T47D (cell line): Measurements from ENCODE around the gene LAMC2.
"Not testable (repeated sequence)": the region's sequence is repeated elsewhere in the genome, so short reads cannot be mapped to it uniquely, and the experiment has no call there.

ENCODE experiments used
- DNase-seq, 2 experiments: peaks; one replicate each; pipeline versions ENCODE4 v3.0.0 to v3.0.0-alpha.2; 2011 to 2012; ENCODE audit warnings: low read depth in 1 of 2, low spot score in 1 of 2
- JUND ChIP-seq: IDR thresholded peaks from 2 replicates; pipeline ENCODE4 v1.6.1; 2012; ENCODE audit warnings: low read depth
- in situ Hi-C: cut with HindIII; loops from 2 replicates; pipeline ENCODE4 v1.10.0; 2016; ENCODE audit warnings: low sequenced_read_pairs, low pct_unique_long_range_greater_than_20kb

Gene LAMC2

GRCh38 chr1:183270541-183271141, 84.6 kb downstream of the LAMC2 start:
- DNase-seq, result peak in 1 of 2 experiments; percentile 85
- in situ Hi-C loops, result no loop called here
- no peak for TF ChIP-seq JUND

- in situ Hi-C loops, result no loop called here
- no peak for TF ChIP-seq JUND
- no peak for DNase-seq
Observed at GRCh38 chr1:183272390-183272848, 86.4 kb downstream of the LAMC2 start.

DNA sequence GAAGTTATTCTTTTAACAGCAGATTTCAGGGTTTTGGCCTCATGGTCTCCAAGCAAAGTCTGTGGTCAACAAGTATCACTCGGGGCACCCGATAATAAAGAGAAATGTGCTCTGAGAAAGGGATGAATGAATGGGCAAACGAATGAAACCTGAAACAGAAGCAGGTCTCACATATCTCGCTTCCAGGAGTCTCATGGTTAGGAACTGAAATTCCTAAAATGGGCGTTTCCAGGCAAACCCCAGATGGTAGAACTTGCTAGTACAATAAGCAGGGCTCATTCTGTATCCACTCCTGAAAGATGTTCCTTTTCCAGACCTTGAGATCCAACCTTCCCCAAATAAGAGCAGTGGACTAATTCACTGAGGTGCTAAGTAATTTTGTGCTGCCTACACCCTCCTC, 87.2 kb downstream of the LAMC2 start:
- in situ Hi-C loops, result no loop called here
- no peak for TF ChIP-seq JUND
- no peak for DNase-seq

DNA sequence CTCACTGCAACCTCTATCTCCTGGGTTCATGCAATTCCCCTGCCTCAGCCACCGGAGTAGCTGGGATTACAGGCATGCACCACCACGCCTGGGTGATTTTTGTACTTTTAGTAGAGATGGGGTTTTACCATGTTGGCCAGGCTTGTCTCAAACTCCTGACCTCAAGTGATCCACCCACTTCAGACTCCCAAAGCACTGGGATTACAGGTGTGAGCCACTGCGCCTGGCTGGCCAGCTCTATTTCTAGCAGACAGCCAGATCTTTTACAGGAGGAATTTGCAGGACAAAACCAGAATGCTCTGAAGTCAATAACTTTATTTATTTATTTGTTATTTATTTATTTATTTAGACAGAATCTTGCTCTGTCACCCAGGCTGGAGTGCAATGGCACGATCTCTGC, 87.9 kb downstream of the LAMC2 start:
- in situ Hi-C loops, DNase-seq: not testable (repeated sequence)

DNA sequence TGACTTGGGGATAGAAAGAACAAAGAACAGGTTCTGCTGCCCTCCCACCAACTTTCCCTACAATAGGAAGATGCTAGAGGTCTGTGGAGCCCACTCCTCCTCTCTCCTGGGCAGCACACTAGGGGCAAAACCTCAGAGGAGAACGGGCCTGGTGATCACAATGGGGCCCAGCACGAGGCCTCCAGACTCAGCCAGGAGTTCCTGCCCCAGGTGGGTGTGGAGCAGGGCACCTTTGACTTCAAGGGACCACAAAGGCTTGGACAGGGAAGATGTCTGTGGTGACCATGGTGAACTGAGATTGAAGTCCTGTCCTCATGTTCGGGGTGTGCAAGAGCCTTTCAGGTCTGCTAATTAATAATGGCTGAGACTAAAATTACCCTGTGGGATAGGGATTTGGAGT, 88.8 kb downstream of the LAMC2 start:
- no peak for DNase-seq
- no peak for TF ChIP-seq JUND

DNA sequence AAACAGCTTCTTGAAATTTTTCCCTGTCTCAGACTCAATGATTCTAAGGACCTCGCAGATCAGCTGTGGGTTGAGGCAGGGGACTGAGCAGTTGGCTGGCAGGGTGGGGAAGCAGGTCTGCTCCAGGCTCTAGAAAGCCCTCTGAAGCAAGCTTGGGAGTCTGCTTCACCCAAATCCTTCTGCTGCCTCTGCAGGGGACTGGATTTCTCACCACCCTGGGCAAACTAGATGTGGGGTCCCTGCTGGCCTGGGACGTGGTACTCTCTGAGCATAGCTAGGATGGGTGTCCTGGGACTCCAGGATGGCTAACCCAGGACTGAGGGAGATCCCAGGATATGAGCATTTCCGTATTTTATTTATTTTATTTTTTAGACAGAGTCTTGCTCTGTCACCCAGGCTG, 89.3 kb downstream of the LAMC2 start:
- no peak for TF ChIP-seq JUND
- in situ Hi-C loops, result no loop called here
- DNase-seq, result no peak

More for the DNA sequence above, 88.8 kb downstream of the LAMC2 start:
- in situ Hi-C loops, result no loop called here

DNA sequence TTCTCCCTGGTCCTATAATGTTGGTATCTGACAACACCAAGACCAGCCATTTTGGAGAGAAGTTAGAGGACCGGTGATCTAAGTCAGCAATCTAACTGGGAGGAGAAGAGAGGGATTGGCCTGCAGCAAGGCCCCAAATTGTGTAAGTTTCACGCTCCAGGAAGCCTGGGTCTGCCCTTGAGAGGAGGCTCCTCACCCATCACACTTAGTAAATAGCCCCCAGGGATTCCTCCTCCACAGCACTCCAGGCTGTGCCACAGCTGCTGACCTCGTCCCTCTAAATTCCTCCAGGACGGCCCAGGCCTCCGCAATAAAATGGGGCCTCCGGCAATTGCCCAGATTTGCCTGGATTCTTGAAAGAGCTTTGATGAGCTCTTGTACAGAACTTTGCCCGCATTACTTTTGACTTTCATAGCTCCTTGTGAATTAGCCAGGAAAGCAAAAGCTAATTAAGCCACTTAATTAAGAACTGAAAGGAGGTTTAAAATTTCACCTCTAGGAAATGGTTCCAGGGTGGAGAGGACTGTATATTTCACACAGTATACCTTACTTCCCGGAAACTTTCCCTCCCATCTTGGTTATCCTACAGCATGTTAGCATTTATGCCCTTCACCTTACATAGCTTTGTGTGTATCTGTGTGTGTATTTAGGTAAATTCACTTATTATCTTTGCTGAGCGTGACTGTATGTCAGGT, 90.5 kb downstream of the LAMC2 start:
- peak in 1 of 2 experiments; percentile 82 for DNase-seq
- in situ Hi-C loops, result no loop called here
- TF ChIP-seq JUND, result no peak

DNA sequence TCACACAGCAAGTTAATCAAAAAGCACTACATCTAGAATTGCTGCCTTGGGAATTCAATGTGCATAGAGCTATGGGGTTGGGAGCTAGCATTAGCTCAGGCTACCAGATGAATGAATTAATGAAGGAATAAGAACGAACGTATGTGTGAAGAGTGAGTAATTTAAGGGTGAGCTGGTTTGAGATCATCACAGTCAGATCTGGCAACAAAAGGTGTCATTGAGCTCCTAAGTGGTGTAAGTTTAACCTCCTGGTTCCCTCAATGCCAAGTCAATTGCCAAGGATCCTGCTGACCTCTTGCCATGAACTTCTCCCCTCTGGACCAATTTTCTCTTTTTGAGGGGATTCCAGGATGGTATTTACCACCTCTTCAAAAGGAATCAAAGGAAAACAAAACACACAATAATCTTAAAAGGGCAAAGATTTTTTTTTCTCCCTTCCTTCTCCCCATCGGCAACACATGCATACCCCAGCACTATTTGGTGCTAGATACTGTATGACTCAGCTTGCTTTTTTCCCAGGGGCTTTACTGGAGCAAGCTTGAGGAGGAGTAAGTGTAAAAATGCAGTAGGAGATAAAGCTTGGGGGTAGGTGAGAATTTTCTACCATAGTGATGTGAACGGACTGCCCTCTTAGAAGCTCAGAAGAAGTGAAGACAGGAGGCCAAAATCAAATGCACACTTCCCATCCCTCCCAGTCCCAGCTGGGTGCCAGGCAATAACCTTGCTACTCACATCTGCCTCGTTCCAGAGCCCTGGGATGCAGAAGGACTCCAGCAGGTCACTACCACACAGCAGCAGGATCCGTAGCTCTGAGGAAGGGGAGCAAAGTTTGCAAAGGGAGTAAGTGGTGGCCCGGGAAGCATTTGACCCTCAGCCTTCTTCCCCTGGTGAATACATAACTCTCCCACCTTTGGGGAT, 92.0 kb downstream of the LAMC2 start:
- no peak for TF ChIP-seq JUND
- DNase-seq, result no peak
- in situ Hi-C loops, result no loop called here

- no peak for TF ChIP-seq JUND
- in situ Hi-C loops, result no loop called here
- peak in 1 of 2 experiments; percentile 69 for DNase-seq
Observed at GRCh38 chr1:183278739-183279591, 92.9 kb downstream of the LAMC2 start.

DNA sequence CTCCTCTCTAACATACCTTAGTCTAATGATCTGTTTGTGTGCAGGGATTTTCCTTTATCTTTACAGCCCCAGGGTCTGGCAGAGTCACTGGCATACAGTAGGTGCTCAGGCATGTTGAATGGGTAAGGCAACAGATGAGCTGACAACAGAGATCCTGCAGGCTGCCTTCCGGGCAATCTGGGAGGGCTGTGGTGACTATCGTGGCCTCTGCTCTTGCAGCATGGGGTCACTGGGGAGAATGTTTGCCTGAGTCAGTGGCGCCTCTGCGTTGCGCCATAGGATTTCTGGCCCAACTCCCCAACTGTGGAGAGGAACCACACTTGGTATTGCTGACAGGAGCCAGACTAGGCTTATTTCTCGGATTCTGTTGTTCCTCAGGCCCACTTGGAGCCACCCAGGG, 93.8 kb downstream of the LAMC2 start:
- DNase-seq, result peak in 1 of 2 experiments; percentile 93
- in situ Hi-C loops, result no loop called here
- no peak for TF ChIP-seq JUND

DNA sequence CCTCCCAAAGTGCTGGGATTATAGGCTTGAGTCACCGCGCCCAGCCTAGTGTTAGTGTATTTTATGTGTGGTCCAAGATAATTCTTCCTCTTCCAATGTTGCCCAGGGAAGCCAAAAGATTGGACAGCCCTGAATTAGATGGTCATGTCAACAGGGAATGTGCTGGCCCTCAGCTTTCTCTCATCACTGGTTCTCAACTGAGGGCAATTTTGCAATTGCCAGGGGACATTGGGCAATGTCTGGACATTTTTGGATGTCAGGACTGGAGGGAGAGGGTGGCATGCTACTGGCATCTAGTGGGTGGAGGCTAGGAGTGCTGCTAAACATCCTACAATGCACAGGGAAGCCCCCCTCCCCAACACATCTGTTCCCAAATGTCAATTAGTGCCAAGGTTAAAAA, 95.0 kb downstream of the LAMC2 start:
- in situ Hi-C loops, result no loop called here
- DNase-seq, result peak in 1 of 2 experiments; percentile 86
- no peak for TF ChIP-seq JUND

- peak; percentile 66 to 97 for DNase-seq
- in situ Hi-C loops, result no loop called here
- TF ChIP-seq JUND, result no peak
Observed at GRCh38 chr1:183281553-183282091, 95.6 kb downstream of the LAMC2 start.
